ENCODE measurements around the gene YPEL2. TPM values are rescaled to one million over a fixed set of nuclear protein-coding genes. Genes with fewer than 3 reads are reported as not detected.
"Not testable (repeated sequence)": the region's sequence is repeated elsewhere in the genome, so short reads cannot be mapped to it uniquely, and the experiment has no call there.

Gene YPEL2
- total RNA-seq, 1 experiment from 2014 or later, result 2.9 TPM

DNA sequence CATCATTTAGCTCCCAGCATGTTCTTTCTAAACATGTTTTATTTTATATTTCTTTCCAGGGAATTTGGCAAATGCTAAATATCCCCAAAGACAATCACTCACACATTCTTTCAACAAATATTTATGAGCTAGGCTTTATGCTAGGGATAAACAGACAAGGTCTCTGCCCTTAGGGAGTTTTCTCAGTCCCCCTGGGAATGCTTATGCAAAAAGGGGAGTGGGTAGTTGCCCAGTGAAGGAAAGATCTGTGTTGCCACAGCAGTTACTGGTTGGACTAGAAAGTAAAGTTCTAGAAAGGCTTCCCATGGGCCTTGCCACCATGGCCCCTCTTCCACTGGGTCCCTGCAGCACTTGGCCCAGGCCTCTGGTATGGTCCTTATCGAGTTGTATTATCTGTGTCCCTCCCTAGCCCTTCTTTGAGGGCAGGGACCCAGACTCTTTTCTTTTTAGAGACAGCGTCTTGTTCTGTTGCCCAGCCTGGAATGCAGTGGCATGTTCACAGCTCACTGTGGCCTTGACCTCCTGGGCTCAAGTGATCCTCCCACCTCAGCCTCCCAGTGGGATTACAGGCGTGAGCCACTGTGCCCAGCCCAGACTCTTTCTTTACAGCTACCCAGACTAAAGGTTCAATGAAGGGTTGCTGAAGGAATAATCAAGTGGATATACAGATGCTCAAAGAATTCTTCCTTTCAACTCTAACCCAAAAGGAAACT lies 78.0 kb downstream of the YPEL2 start:
- Histone ChIP-seq H3K9me3 (peaks cover 9% of the 10 kb centered on the region; the same call in 1 of the 2 replicates), H3K36me3 (ENCODE audit: control insufficient read depth, insufficient read depth, low read length) (no peaks in the 10 kb centered on the region), H3K4me1 (no peaks in the 10 kb centered on the region), H3K4me3 (ENCODE audit: low read depth, low read length) (no peak overlapping the region), H3K27me3 (replicated peaks; ENCODE audit: control insufficient read depth, insufficient read depth, low read length) (no peaks in the 10 kb centered on the region)
- ChIA-PET POLR2A (no interaction called here), CTCF (no interaction called here)
- Mint-ChIP-seq H3K27ac (ENCODE audit: unreplicated experiment) (no peak overlapping the region), H3K4me3 (ENCODE audit: unreplicated experiment) (no peak overlapping the region), H3K9me3 (ENCODE audit: unreplicated experiment) (peaks cover 16% of the 10 kb centered on the region), H3K27me3 (ENCODE audit: insufficient read depth, unreplicated experiment) (no peaks in the 10 kb centered on the region), H3K4me1 (ENCODE audit: low read depth, unreplicated experiment) (no peaks in the 10 kb centered on the region), H3K36me3 (ENCODE audit: insufficient read depth, unreplicated experiment) (no peaks in the 10 kb centered on the region)
- no peak for DNase-seq
- TF ChIP-seq, protein P1, sequence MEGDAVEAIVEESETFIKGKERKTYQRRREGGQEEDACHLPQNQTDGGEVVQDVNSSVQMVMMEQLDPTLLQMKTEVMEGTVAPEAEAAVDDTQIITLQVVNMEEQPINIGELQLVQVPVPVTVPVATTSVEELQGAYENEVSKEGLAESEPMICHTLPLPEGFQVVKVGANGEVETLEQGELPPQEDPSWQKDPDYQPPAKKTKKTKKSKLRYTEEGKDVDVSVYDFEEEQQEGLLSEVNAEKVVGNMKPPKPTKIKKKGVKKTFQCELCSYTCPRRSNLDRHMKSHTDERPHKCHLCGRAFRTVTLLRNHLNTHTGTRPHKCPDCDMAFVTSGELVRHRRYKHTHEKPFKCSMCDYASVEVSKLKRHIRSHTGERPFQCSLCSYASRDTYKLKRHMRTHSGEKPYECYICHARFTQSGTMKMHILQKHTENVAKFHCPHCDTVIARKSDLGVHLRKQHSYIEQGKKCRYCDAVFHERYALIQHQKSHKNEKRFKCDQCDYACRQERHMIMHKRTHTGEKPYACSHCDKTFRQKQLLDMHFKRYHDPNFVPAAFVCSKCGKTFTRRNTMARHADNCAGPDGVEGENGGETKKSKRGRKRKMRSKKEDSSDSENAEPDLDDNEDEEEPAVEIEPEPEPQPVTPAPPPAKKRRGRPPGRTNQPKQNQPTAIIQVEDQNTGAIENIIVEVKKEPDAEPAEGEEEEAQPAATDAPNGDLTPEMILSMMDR (IDR thresholded peaks at IDR 0.05; ENCODE audit: insufficient read depth in 1 of 2, low read depth in 1 of 2, low read length in 1 of 2, severe bottlenecking in 1 of 2, unreplicated experiment in 1 of 2), result no peak
- BruUV-seq (replicated peaks), result no TSS peak
- intact Hi-C loops (cut with micrococcal nuclease; ENCODE audit: unreplicated experiment), result no loop called here

DNA sequence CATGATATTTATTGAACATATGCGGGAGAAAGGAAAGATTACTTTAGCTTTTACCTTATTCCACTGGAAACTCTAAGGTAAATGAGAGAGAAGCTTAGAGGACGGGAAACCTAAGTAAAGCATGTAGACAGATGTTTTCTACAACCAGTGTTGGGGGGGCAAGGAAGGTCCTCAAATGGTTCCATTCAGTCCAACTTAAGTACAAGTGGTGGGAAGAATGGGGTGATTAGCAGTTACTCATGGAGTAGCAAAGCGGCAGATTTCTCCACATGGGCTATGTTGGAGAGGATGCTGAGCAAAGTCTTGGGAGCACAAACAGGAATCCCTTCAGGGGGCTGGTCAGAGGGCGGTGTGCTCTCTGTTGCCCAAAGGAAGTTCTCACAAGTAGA lies 78.6 kb downstream of the YPEL2 start:
- CTCF ChIA-PET, result no interaction called here
- no peak for DNase-seq

DNA sequence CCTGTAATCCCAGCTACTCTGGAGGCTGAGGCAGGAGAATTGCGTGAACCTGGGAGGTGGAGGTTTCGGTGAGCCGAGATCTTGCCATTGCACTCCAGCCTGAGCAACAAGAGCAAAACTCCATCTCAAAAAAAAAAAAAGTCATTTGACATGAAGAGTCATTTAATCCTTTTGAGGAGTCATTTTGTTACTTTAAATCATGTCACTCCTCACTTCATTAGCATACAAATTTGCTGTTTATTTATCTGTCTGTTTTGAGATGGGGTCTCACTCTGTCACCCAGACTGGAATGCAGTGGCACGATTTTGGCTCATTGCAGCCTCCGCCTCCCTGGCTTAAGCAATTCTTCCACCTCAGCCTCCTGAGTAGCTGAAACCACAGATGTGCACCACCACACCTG lies 81.0 kb downstream of the YPEL2 start:
- H3K4me3 ChIP-seq (ENCODE audit: low read depth, low read length); H3K4me3 Mint-ChIP-seq (ENCODE audit: unreplicated experiment); H3K27me3 ChIP-seq (replicated peaks; ENCODE audit: control insufficient read depth, insufficient read depth, low read length); H3K36me3 Mint-ChIP-seq (ENCODE audit: insufficient read depth, unreplicated experiment); intact Hi-C loops (cut with micrococcal nuclease; ENCODE audit: unreplicated experiment); POLR2A ChIA-PET; H3K4me1 Mint-ChIP-seq (ENCODE audit: low read depth, unreplicated experiment); CTCF ChIA-PET; H3K9me3 ChIP-seq; H3K27ac Mint-ChIP-seq (ENCODE audit: unreplicated experiment); H3K36me3 ChIP-seq (ENCODE audit: control insufficient read depth, insufficient read depth, low read length); BruUV-seq (replicated peaks); H3K27me3 Mint-ChIP-seq (ENCODE audit: insufficient read depth, unreplicated experiment); H3K4me1 ChIP-seq; DNase-seq: not testable (repeated sequence)
- peaks cover 16% of the 10 kb centered on the region for H3K9me3 Mint-ChIP-seq (ENCODE audit: unreplicated experiment)

More for the DNA sequence above, 78.6 kb downstream of the YPEL2 start:
- peaks cover 9% of the 10 kb centered on the region; the same call in 1 of the 2 replicates for H3K9me3 ChIP-seq
- H3K27me3 Mint-ChIP-seq (ENCODE audit: insufficient read depth, unreplicated experiment), result no peaks in the 10 kb centered on the region
- no peak overlapping the region for H3K4me3 ChIP-seq (ENCODE audit: low read depth, low read length)
- POLR2A ChIA-PET, result no interaction called here
- no peaks in the 10 kb centered on the region for H3K27me3 ChIP-seq (replicated peaks; ENCODE audit: control insufficient read depth, insufficient read depth, low read length)
- no peak overlapping the region for H3K4me3 Mint-ChIP-seq (ENCODE audit: unreplicated experiment)
- no peaks in the 10 kb centered on the region for H3K36me3 ChIP-seq (ENCODE audit: control insufficient read depth, insufficient read depth, low read length)
- no peaks in the 10 kb centered on the region for H3K36me3 Mint-ChIP-seq (ENCODE audit: insufficient read depth, unreplicated experiment)
- BruUV-seq (replicated peaks), result no TSS peak
- TF ChIP-seq, protein P1 (IDR thresholded peaks at IDR 0.05; ENCODE audit: insufficient read depth in 1 of 2, low read depth in 1 of 2, low read length in 1 of 2, severe bottlenecking in 1 of 2, unreplicated experiment in 1 of 2), result no peak
- no peak overlapping the region for H3K27ac Mint-ChIP-seq (ENCODE audit: unreplicated experiment)
- H3K4me1 ChIP-seq, result no peaks in the 10 kb centered on the region
- H3K9me3 Mint-ChIP-seq (ENCODE audit: unreplicated experiment), result peaks cover 16% of the 10 kb centered on the region
- no peaks in the 10 kb centered on the region for H3K4me1 Mint-ChIP-seq (ENCODE audit: low read depth, unreplicated experiment)
- intact Hi-C loops (cut with micrococcal nuclease; ENCODE audit: unreplicated experiment), result no loop called here

Data from Caco-2 (cell line).